GM19467 (cell line): ENCODE data around the gene TRIM5.

Experiments used
- ATAC-seq: cut with Tn5 transposase; IDR thresholded peaks from one replicate; pipeline ENCODE4 v1.9.1; 2021; ENCODE audit warnings: mild to moderate bottlenecking, moderate library complexity; ENCODE audit not compliant: unreplicated experiment

TRIM5 gene

GRCh38 chr11:5626196-5626595, 58.7 kb downstream of the TRIM5 start:
- ATAC-seq, result no peak

- ATAC-seq, result no peak
These were observed 59.6 kb downstream of the TRIM5 start for GRCh38 chr11:5625281-5625680.

GRCh38 chr11:5624489-5625279, 60.2 kb downstream of the TRIM5 start, which contains the start of gene TRIM34:
Gene TRIM34 (plus strand): TSS chr11:5625001. CDS start chr11:5632332, 7,331 bp downstream.
- ATAC-seq, result peak; percentile 97

GRCh38 chr11:5622802-5623201, 62.1 kb downstream of the TRIM5 start:
- ATAC-seq, result no peak

GRCh38 chr11:5621580-5621979, 63.3 kb downstream of the TRIM5 start:
- no peak for ATAC-seq

- no peak for ATAC-seq
These were observed 64.0 kb downstream of the TRIM5 start for GRCh38 chr11:5620651-5621521.

- ATAC-seq, result no peak
These were observed 66.1 kb downstream of the TRIM5 start for GRCh38 chr11:5618807-5619206.
